RWPE1 (cell line): ENCODE results near the gene LHX2.

ENCODE experiments used
- CTCF ChIA-PET: fragments of 350-600 bp; sonication (Branson Sonifier 250); formaldehyde crosslinking; extraction: SDS; loops from one replicate; lab custom pipeline; 2021; lab: Yijun Ruan, JAX
- POLR2A ChIA-PET: fragments of 400-600 bp; formaldehyde crosslinking; extraction: SDS; loops from one replicate; lab custom pipeline; 2020; ENCODE audit warnings: antibody characterized with exemption; ENCODE audit not compliant: low non-redundant PET; lab: Yijun Ruan, JAX
- DNase-seq: peaks from one replicate; pipeline ENCODE4 v3.0.0; 2012; ENCODE audit warnings: low spot score
- H3K27ac ChIP-seq: fragments of 450-650 bp; 2 replicates; pipeline ENCODE4 v1.5.1; 2017
- TF ChIP-seq, protein P1 (sequence below): fragments of 450-650 bp; conservative IDR thresholded peaks from 2 replicates; pipeline ENCODE4 v1.5.1; 2017; ENCODE audit warnings: low read depth, mild to moderate bottlenecking

LHX2 gene

DNA sequence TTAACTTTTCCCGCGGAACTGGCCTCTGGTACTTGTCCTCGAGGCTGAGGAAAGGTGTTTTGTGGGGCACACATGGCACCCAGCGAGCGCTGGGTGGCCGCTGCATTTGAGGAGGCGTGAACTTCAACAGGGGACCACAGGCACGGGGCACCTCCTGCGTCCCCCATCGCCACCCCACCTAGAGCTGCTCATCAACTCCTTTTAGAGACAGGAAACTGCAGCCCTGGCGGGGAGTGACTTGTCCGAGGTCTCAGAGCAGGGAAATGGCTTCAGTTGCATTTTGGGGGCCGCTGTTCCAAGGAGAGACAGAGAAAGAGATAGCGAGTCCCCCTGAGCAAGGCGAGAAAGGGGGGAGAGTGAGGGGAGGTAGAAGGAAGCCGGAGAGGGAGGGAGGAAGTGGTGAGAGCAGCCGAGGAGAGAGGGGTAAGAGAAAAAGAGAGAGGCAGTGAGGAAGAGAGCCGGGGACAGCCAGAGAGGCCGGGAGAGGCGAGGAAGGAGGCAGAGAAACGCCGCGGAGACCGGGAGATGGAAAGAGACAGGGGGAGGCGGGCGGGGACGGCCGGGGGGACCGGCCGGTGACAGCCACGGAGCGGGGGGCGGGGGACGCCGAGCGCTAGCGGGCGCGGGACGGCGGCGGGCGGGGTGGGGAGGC, 12.5 kb upstream of the LHX2 start:
- POLR2A ChIA-PET, result no interaction called here
- H3K27ac ChIP-seq, result no peak overlapping the region
- TF ChIP-seq, protein P1, sequence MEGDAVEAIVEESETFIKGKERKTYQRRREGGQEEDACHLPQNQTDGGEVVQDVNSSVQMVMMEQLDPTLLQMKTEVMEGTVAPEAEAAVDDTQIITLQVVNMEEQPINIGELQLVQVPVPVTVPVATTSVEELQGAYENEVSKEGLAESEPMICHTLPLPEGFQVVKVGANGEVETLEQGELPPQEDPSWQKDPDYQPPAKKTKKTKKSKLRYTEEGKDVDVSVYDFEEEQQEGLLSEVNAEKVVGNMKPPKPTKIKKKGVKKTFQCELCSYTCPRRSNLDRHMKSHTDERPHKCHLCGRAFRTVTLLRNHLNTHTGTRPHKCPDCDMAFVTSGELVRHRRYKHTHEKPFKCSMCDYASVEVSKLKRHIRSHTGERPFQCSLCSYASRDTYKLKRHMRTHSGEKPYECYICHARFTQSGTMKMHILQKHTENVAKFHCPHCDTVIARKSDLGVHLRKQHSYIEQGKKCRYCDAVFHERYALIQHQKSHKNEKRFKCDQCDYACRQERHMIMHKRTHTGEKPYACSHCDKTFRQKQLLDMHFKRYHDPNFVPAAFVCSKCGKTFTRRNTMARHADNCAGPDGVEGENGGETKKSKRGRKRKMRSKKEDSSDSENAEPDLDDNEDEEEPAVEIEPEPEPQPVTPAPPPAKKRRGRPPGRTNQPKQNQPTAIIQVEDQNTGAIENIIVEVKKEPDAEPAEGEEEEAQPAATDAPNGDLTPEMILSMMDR, result no peak
- no peak for DNase-seq
- CTCF ChIA-PET, result interaction anchor here (0.6 kb wide), 1 partner anchor 41 kb away, joined by 3 read pairs; no protein-coding TSS in a partner anchor

DNA sequence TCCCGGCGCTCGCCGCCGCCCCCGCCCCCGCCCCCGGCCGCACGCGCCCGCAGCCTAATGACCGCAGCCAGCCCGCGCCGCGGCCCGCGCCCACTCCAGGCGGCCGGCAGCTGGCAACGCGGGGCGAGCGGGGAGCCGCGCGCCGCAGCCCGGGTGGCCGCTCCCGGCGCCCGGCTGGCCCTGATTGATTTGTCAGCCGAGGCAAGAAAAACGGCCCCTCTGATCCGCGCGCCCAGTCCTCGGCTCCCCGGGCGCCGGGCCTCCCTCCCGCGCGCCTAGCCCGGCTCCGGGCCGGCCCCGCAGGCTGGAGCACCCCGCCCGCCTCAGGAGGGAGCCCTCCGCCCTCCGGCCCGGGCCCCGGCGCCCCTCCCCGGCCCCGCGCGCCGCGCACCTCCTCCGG, 11.9 kb upstream of the LHX2 start:
- no peak for DNase-seq
- TF ChIP-seq, protein P1, result no peak
- no peak overlapping the region for H3K27ac ChIP-seq
- ChIA-PET POLR2A (no interaction called here), CTCF (interaction anchor here (0.6 kb wide), 1 partner anchor 41 kb away, joined by 3 read pairs; no protein-coding TSS in a partner anchor)

DNA sequence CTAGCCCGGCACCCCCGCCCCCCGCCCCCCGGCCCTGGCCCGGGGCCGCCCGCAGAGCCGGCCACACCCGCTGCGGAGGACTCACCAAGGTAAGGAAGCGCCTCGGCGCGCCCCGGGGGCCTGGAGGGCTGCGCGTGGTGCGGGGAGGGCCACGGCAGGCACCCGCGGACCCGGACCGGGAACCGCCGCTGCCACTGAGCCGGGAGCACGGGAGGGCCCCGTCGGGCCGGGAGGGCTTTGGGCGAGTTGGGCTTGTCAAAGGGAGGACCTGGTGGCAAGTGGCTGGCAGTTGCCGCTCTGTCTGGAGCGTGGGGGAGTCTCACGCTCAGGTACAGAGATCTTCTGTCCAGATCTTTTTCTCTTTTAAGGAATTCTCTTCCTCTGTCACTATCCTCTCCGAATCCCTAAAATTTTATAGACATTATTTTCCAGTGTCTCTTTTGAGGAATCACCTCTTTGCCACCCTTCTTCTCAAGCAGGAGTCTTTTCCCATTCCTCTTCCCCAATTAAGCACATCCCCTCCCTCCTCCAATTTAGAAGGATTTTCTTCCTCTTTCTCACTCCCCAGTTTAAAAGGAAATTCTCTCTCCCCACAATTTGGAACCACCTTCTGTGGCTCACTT, 11.3 kb upstream of the LHX2 start:
- ChIA-PET POLR2A (no interaction called here), CTCF (no interaction called here)
- H3K27ac ChIP-seq, result no peak overlapping the region
- TF ChIP-seq, protein P1, result no peak
- DNase-seq, result no peak

DNA sequence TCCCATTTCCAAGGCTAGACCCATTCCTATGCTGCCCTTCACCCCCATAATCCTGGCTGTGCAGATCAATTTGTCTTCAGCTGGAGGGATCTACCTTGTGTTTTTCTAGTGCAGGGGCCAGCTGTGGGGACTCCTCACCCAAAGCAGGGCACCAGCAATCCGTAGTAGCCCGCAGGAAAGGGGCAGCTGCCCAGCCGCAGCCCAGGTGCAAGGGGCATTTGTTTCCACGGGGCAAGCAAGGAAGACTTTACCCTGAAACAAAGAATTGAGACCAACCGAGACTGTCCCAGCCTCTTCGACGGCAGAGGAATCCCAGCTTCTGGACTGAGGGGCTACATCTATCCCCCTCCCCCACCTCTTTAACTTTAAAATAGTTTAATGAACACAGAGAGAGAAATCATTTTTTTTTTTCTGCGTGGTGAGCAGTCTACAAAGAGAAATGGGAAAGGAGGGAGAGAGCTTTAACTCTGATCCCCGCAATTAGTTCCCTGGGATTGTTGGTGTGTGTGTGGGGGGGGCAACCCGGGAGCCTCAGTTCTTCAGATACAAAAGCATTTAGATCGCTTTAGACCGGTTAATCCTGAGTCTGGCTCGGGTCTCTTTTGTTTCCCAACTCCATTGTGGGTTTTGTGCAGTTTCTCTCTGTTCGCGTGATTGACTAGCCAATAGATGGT, 10.6 kb upstream of the LHX2 start:
- no peak overlapping the region for H3K27ac ChIP-seq
- no peak for DNase-seq
- TF ChIP-seq, protein P1, result no peak
- POLR2A ChIA-PET, result no interaction called here
- CTCF ChIA-PET, result interaction anchor here (0.6 kb wide), 1 partner anchor 103 kb away, joined by 4 read pairs; no protein-coding TSS in a partner anchor

DNA sequence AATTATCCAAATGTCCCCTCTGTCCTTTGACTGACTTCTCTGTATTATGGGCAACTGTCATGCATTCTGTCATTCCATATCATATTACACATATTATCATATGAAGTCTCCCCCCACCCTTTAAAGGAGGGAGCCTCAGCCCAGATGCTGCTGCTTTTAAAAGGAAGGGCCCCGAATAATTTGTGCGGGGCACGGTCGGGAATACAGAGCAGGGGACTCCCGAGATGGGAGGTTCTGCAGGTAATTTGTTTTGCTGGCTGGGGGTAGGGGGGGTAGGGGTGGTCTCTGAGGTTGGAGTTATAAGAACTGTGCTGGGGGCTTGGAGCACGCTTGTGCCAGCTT, 10.1 kb upstream of the LHX2 start:
- ChIA-PET POLR2A (no interaction called here), CTCF (no interaction called here)
- TF ChIP-seq, protein P1, result no peak
- no peak for DNase-seq
- H3K27ac ChIP-seq, result no peak overlapping the region

DNA sequence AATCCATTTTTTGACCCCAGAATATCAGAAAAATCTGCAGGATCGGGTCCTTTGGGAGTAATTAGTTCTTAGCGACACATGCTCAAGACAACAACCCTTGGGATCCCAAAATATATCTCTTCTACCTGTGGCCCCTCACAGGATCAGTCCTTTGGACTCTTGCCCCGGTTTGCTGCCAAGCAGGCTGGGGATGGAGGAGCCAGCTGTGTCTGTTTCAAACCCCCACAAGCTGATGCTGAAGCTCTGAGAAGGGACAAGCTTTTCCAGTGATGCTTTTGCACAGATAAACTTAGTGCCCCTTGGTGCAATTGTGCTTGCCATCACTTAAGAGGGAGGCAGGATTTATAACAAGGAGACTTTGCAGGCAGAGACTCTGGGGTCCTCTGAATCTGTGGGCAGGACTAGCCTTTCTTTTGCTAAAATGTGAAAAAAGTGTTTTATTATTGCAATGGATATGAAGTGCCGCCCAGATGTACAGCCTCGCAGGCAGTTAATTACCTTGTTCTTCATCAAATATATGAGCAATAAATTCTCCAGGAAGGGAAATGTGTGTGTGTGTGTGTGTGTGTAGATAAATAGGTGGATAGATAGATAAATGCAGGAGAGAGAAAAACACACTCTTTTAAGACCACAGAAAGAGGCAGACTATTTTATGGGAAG, 9.6 kb upstream of the LHX2 start:
- ChIA-PET POLR2A (no interaction called here), CTCF (no interaction called here)
- no peak overlapping the region for H3K27ac ChIP-seq
- no peak for DNase-seq
- TF ChIP-seq, protein P1, result no peak
